ENCODE data around the gene PLEKHG1. TPM values are rescaled to one million over a fixed set of nuclear protein-coding genes. Genes with fewer than 3 reads are reported as not detected.

The PLEKHG1 gene
- total and polyA plus RNA-seq, 8 donors, result 1.3 to 6.4 (median 2.6) TPM

DNA sequence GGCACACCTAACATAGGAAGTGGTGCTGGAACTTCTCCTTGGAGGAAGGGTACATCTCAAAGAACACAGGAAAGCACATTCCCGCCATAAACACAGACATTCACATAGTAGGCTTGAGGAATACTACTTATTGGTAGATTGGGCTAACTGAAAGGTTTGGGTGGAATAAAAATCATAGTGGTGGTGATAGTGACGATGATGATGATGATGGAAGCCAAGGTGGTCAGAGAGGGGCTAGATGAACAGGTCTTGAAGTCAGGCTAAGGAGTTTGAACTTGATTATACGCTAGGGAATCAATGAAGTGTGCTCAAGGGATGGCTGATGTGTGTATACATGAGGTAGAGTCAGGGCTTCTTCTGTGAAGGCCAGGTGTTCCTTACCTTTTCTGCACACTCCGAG, 12.0 kb upstream of the PLEKHG1 start:
- no peaks in the 10 kb centered on the region for H3K9me3 ChIP-seq
- H3K4me1 ChIP-seq, result no peaks in the 10 kb centered on the region
- ATAC-seq, result no peak
- no peak overlapping the region for H3K27ac ChIP-seq
- TF ChIP-seq, protein P1, sequence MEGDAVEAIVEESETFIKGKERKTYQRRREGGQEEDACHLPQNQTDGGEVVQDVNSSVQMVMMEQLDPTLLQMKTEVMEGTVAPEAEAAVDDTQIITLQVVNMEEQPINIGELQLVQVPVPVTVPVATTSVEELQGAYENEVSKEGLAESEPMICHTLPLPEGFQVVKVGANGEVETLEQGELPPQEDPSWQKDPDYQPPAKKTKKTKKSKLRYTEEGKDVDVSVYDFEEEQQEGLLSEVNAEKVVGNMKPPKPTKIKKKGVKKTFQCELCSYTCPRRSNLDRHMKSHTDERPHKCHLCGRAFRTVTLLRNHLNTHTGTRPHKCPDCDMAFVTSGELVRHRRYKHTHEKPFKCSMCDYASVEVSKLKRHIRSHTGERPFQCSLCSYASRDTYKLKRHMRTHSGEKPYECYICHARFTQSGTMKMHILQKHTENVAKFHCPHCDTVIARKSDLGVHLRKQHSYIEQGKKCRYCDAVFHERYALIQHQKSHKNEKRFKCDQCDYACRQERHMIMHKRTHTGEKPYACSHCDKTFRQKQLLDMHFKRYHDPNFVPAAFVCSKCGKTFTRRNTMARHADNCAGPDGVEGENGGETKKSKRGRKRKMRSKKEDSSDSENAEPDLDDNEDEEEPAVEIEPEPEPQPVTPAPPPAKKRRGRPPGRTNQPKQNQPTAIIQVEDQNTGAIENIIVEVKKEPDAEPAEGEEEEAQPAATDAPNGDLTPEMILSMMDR (IDR thresholded peaks at IDR 0.05), result no peak
- H3K4me3 ChIP-seq, result no peak overlapping the region
- no peak for FAIRE-seq
- 62 to 77% methylated on average over 4 of the region's 4 CpGs for WGBS, 2 donors
- intact Hi-C loops (cut with DNase I), result no loop called here
- DNase-seq, result no peak
- no peaks in the 10 kb centered on the region for H3K27me3 ChIP-seq
- H3K36me3 ChIP-seq, result no peaks in the 10 kb centered on the region

GRCh38 chr6:150588888-150589499, 10.7 kb upstream of the PLEKHG1 start:
- intact Hi-C loops (cut with DNase I), result no loop called here
- TF ChIP-seq, protein P1 (IDR thresholded peaks at IDR 0.05), result no peak
- ATAC-seq (no peak), FAIRE-seq (no peak), DNase-seq (no peak)
- WGBS, 2 donors, result 78 to 80% methylated on average over 9 of the region's 9 CpGs
- Histone ChIP-seq H3K27me3 (no peaks in the 10 kb centered on the region), H3K36me3 (no peaks in the 10 kb centered on the region), H3K27ac (no peak overlapping the region), H3K9me3 (no peaks in the 10 kb centered on the region), H3K4me1 (no peaks in the 10 kb centered on the region), H3K4me3 (no peak overlapping the region)

DNA sequence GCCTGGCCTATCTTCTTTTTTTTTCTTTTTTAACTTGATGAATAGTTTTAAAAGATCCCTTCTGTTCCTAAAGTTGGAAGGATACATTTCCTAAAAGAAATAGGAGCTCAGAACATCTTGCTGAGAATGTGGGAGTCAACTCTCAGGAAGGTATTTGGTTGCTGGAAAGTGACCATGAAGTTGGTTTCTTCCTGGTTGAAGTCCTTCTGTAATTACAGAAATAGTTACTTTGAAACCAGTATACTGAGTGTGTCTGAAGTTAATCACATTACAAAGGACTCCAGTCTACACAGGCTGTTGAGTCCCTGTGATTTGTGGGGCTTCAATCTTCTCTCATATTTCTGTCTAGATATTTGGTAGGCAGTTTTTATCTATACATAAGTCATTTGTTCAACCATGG, 9.8 kb upstream of the PLEKHG1 start:
- no peaks in the 10 kb centered on the region for H3K4me1 ChIP-seq
- TF ChIP-seq, protein P1 (IDR thresholded peaks at IDR 0.05), result no peak
- H3K4me3 ChIP-seq, result no peak overlapping the region
- no peak for DNase-seq
- H3K27ac ChIP-seq, result no peak overlapping the region
- intact Hi-C loops (cut with DNase I), result no loop called here
- H3K27me3 ChIP-seq, result no peaks in the 10 kb centered on the region
- ATAC-seq, result no peak
- no peak for FAIRE-seq
- no peaks in the 10 kb centered on the region for H3K9me3 ChIP-seq
- H3K36me3 ChIP-seq, result no peaks in the 10 kb centered on the region

- ATAC-seq (no peak), FAIRE-seq (no peak), DNase-seq (no peak)
- H3K27me3 ChIP-seq, result no peaks in the 10 kb centered on the region
- H3K4me3 ChIP-seq, result no peak overlapping the region
- WGBS, 2 donors, result 79 to 84% methylated on average over 3 of the region's 3 CpGs
- no peaks in the 10 kb centered on the region for H3K9me3 ChIP-seq
- TF ChIP-seq, protein P1 (IDR thresholded peaks at IDR 0.05), result no peak
- no peaks in the 10 kb centered on the region for H3K36me3 ChIP-seq
- no peaks in the 10 kb centered on the region for H3K4me1 ChIP-seq
- H3K27ac ChIP-seq, result no peak overlapping the region
- intact Hi-C loops (cut with DNase I), result no loop called here
Observed at GRCh38 chr6:150590446-150590845, 9.2 kb upstream of the PLEKHG1 start.

DNA sequence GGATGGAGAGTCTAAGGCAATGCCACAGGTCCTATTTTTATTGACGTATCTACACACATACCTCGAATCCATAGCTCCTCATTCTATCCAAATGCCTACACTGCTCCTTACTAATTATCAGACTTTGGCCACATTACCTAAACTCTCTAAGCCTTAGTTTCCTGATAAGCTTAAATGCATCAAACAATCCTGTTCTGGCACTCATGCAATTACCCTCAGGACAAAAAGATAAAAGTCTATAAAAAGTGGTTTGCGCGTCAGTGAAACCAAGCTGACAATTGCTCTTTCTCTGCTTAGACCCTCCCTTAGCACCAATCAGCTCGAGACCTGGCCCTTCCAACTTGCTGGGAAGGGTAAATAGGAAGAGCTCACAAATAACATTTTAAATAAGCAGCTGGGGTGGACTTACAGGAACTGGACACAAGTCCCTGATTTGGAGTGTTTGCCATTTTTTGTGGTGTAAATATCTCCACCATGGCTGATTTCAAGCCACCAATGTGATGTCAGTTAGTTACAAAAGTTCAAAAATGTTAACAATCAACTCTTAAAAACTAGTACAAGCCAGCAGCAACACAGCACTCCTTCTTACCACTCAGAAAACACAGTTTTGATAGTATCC, 7.2 kb upstream of the PLEKHG1 start:
- intact Hi-C loops (cut with DNase I), result no loop called here

More for the DNA sequence above, 7.2 kb upstream of the PLEKHG1 start:
- Histone ChIP-seq H3K27ac (no peak overlapping the region), H3K4me1 (no peaks in the 10 kb centered on the region), H3K9me3 (no peaks in the 10 kb centered on the region), H3K36me3 (no peaks in the 10 kb centered on the region), H3K4me3 (no peak overlapping the region), H3K27me3 (no peaks in the 10 kb centered on the region)
- TF ChIP-seq, protein P1 (IDR thresholded peaks at IDR 0.05), result no peak
- ATAC-seq (no peak), DNase-seq (no peak), FAIRE-seq (no peak)
- whole genome bisulfite sequencing, 2 donors, result 80 to 83% methylated on average over 5 of the region's 5 CpGs
